Body of pancreas (tissue), 4 donors: ENCODE measurements around the gene CACNA1H. TPM values are rescaled to one million over a fixed set of nuclear protein-coding genes. Genes with fewer than 3 reads are reported as not detected.

Experiments used
- ATAC-seq: fragments of 150-250 bp; one replicate; pipeline ENCODE4 v1.9.1; 2016
- DNase-seq, 4 donors: peaks; one replicate each; pipeline ENCODE4 v3.0.0-alpha.2; 2019
- H3K27ac ChIP-seq, 4 donors: fragments of 200-600 bp; sonication (generic); 1 replicate in 3 of 4; 2 replicates in 1 of 4; pipeline versions ENCODE4 v1.5.1 to v1.6.1; 2016 to 2019; ENCODE audit warnings: mild to moderate bottlenecking in 1 of 4, mixed read lengths in 1 of 4, moderate library complexity in 1 of 4
- H3K27me3 ChIP-seq, 2 donors: fragments of 200-600 bp; sonication (generic); one replicate each; pipeline ENCODE4 v1.6.0; 2016; ENCODE audit warnings: mild to moderate bottlenecking in 1 of 2
- H3K36me3 ChIP-seq, 2 donors: fragments of 200-600 bp; sonication (generic); replicated peaks in 1 of 2; 2 replicates each; pipeline ENCODE4 v1.5.1; 2016; ENCODE audit warnings: low read depth in 2 of 2; ENCODE audit not compliant: insufficient read depth in 1 of 2
- H3K4me1 ChIP-seq: fragments of 200-600 bp; sonication (generic); one replicate; pipeline ENCODE4 v1.6.0; 2016
- H3K4me3 ChIP-seq, 2 donors: fragments of 200-600 bp; sonication (generic); 1 replicate in 1 of 2; 2 replicates in 1 of 2; pipeline ENCODE4 v1.5.1; 2016 to 2019
- H3K9me3 ChIP-seq, 3 donors: fragments of 200-600 bp; sonication (generic); 1 replicate in 2 of 3; 2 replicates in 1 of 3; pipeline ENCODE4 v1.5.1; 2016
- CTCF ChIP-seq, 7 experiments: fragments of 450-650 bp in 4 of 7; fragments of 200-600 bp in 3 of 7; sonication (generic) in 3 of 7; IDR thresholded peaks; one replicate each; pipeline ENCODE4 v1.5.1; 2016 to 2019; ENCODE audit warnings: antibody characterized with exemption in 7 of 7
- POLR2A ChIP-seq, 3 donors: fragments of 450-650 bp; IDR thresholded peaks; one replicate each; pipeline ENCODE4 v1.6.1; 2016; ENCODE audit warnings: antibody characterized with exemption in 3 of 3, mild to moderate bottlenecking in 2 of 3
- WGBS, 2 donors: methylation state at CpG; one replicate each; pipeline ENCODE4 v1.1.5; 2017; 5-methylcytosine and 5-hydroxymethylcytosine counted together
- intact Hi-C: fragments of 100-400 bp; cut with DNase I; formaldehyde crosslinking; loops from one replicate; pipeline ENCODE4 v1.15.1; 2023
- total RNA-seq, 2 donors: library from RNA; depleted of rRNA; stranded (reverse); fragments of >200 nt; gene quantifications; one replicate each; pipeline ENCODE4 v1.1.0, GENCODE V29; 2016

Gene CACNA1H
- total RNA-seq, 2 donors from 2014 or later: 7.3 to 15.2 TPM

GRCh38 chr16:1217526-1217925 is 64.6 kb downstream of the CACNA1H start:
- TF ChIP-seq POLR2A (IDR thresholded peaks at IDR 0.05) (no peak), CTCF (IDR thresholded peaks at IDR 0.05) (no peak)
- no peaks in the 10 kb centered on the region for H3K9me3 ChIP-seq
- DNase-seq (no peak), ATAC-seq (no peak)
- no peak overlapping the region for H3K27ac ChIP-seq
- WGBS, 2 donors: 87 to 100% methylated on average over 2 to 23 of the region's 24 CpGs
- H3K27me3 ChIP-seq: no peaks in the 10 kb centered on the region
- intact Hi-C loops: no loop called here
- no peak overlapping the region for H3K4me3 ChIP-seq
- H3K4me1 ChIP-seq: no peaks in the 10 kb centered on the region
- no peaks in the 10 kb centered on the region for H3K36me3 ChIP-seq

- TF ChIP-seq CTCF (IDR thresholded peaks at IDR 0.05) (no peak), POLR2A (IDR thresholded peaks at IDR 0.05) (no peak)
Measured at GRCh38 chr16:1218061-1218929, 65.4 kb downstream of the CACNA1H start.

GRCh38 chr16:1218930-1219611 is 66.2 kb downstream of the CACNA1H start:
- intact Hi-C loops: no loop called here
- no peaks in the 10 kb centered on the region for H3K27me3 ChIP-seq
- no peaks in the 10 kb centered on the region for H3K9me3 ChIP-seq
- no peaks in the 10 kb centered on the region for H3K36me3 ChIP-seq
- TF ChIP-seq POLR2A (IDR thresholded peaks at IDR 0.05): no peak
- TF ChIP-seq CTCF (IDR thresholded peaks at IDR 0.05): no peak
- WGBS, 2 donors: 59% methylated on average over 24 of the region's 24 CpGs; no CpG with 5 or more reads in 1 of the 2 donors
- no peak overlapping the region for H3K4me3 ChIP-seq
- ATAC-seq (no peak), DNase-seq (no peak)
- H3K4me1 ChIP-seq: no peaks in the 10 kb centered on the region
- no peak overlapping the region for H3K27ac ChIP-seq

More at GRCh38 chr16:1218061-1218929, 65.4 kb downstream of the CACNA1H start:
- Histone ChIP-seq H3K4me1 (no peaks in the 10 kb centered on the region), H3K9me3 (no peaks in the 10 kb centered on the region), H3K4me3 (no peak overlapping the region), H3K36me3 (no peaks in the 10 kb centered on the region), H3K27ac (no peak overlapping the region), H3K27me3 (no peaks in the 10 kb centered on the region)
- DNase-seq: no peak
- intact Hi-C loops: no loop called here
- no peak for ATAC-seq
- 76 to 84% methylated on average over 9 to 33 of the region's 49 CpGs for WGBS, 2 donors

- Histone ChIP-seq H3K4me1 (no peaks in the 10 kb centered on the region), H3K4me3 (no peak overlapping the region), H3K27ac (no peak overlapping the region), H3K9me3 (no peaks in the 10 kb centered on the region), H3K36me3 (no peaks in the 10 kb centered on the region), H3K27me3 (no peaks in the 10 kb centered on the region)
- TF ChIP-seq POLR2A (IDR thresholded peaks at IDR 0.05) (no peak), CTCF (IDR thresholded peaks at IDR 0.05) (no peak)
- 77% methylated on average over 29 to 46 of the region's 55 CpGs for WGBS, 2 donors
- no peak for DNase-seq
- intact Hi-C loops: no loop called here
- ATAC-seq: no peak
Measured at GRCh38 chr16:1220098-1220728, 67.3 kb downstream of the CACNA1H start.
